Measurements from ENCODE around the gene CBFA2T3.

CBFA2T3 gene

DNA sequence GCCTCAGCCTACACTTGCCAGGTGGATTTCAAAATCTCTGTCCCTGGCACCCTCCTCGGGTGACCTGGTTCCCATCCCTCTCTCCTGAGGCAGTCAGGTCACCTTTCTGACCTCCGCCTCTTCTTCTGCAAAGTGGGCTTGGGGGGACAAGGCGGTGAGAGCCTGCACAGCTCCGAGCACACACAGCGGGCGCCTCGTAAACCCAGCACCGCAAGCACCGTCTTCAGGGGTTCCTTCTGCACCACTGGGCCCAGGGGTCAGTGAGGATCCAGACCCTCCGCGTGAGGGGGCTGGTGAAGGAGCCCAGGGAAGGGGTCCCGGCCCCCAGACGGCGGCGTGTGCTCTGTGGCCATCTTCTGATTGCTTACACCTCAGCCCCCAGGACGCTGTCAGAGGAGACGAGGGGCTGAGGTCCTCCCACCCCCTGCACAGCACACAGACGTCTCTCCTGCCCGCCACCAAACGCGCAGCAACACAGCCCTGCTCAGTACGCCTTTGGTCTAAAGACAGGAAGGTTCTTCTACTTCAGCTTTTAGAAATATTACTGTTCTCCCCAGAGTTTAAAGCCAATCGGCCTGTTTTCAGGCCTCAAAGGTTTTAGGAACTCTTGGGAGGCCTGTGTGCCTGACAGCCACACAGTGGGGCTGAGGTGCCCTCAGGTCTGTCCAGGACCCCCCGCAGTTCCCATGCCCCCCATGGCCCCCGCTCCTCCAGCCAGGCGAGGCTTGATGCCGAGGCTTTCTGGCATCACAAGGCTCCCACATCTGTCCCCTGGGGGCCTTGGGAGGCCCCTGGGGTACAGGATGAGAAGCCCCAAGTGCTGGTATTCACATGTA lies 2.7 kb downstream of the CBFA2T3 start:
- DNase-seq = no peak

DNA sequence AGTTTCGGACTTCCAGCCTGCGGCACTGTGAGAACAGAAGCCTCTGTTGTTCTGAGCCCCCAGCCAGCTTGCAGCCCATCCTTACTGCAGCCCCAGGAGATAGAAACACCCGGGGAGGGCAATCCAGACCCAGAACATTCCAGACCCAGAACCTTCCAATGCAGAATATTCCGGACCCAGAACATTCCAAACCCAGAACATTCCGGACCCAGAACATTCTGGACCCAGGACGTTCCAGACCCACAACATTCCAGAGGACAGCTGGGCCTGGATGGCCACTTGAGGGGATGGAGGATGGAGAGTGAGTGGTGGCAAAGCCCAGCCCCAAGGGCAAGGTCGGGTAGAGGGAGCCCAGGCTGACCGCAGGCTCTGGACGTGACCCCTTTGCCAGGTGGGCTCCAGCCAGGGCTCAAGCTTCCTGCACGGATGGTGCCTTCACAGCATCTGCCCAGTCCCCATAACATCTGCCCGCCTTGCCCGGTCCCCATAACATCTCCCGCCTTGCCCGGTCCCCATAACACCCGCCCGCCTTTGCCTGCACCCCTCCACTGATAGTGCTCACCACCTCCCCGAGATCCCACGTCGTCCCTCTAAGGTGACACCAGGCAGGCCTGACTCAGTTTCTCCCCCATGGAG lies 3.5 kb downstream of the CBFA2T3 start:
- DNase-seq = no peak

GRCh38 chr16:88973007-88973410 lies 4.0 kb downstream of the CBFA2T3 start:
- no peak for DNase-seq

GRCh38 chr16:88972349-88972748 lies 4.7 kb downstream of the CBFA2T3 start:
- DNase-seq = no peak

DNA sequence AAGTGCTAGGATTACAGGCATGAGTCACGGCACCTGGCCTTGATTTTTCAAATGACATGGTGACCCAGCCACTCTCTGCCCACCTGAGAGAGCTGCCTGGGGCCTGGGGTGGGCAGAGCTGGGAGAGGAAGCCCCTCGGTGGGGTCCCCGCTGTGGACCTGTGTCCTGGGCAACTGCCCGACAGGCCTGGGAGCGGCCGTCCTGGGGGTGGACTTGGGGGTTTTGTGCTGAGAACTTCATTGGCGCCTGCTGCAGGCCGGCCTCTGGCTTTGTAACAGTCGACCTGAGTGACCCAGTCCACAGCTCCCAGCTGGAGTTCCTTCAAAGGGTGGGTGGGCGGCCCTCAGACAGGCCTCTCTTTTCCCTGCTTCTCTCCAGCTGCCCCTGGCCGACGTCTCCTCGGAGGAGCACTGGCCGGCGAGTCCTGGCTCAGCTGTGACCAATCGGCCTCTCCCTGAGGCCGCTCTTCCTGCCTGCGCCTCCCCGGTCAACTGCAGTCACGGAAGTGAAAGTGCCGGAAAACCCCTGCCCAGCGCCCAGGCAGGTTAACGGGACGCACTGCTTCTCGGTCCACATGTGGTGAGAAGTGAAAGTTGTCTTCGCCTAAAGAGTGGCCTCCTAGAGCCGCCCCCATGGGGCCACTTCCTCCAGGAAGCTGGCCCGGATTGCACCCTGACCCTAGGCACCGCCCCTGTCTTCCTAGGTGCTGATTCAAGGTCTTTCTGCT lies 5.5 kb downstream of the CBFA2T3 start:
- no peak for DNase-seq

DNA sequence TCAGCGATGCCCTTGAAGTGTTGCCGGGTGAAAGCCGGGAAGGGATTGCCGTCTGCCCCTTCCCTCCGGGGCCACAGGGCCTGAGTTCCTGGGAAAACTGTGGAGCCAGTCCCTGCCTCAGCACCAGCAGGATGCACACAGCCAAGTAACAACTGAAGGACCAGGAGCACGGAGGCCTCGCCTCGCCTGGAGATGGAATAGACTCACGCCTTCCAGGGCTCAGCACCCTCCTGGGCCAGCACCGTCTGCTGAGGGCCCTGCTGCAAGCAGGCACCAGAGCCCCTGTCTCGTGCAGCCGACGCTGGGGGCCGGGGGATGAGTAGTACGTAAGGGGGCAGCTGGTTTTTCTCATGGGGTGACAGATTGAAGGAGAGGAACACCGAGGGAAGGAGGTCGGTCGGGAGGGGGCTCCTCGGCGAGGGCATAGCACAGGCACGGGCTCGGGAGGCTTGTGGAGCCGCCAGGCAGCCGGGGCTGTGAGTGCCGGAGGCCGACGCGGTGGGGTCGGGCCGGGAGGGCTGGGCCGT lies 6.4 kb downstream of the CBFA2T3 start:
- no peak for DNase-seq

GRCh38 chr16:88970050-88970449 lies 7.0 kb downstream of the CBFA2T3 start:
- DNase-seq = no peak

GRCh38 chr16:88969361-88969831 lies 7.6 kb downstream of the CBFA2T3 start:
- no peak for DNase-seq

GRCh38 chr16:88968589-88969280 lies 8.3 kb downstream of the CBFA2T3 start:
- DNase-seq = no peak

- no peak for DNase-seq
Measured at GRCh38 chr16:88967830-88968588, 9.0 kb downstream of the CBFA2T3 start.

DNA sequence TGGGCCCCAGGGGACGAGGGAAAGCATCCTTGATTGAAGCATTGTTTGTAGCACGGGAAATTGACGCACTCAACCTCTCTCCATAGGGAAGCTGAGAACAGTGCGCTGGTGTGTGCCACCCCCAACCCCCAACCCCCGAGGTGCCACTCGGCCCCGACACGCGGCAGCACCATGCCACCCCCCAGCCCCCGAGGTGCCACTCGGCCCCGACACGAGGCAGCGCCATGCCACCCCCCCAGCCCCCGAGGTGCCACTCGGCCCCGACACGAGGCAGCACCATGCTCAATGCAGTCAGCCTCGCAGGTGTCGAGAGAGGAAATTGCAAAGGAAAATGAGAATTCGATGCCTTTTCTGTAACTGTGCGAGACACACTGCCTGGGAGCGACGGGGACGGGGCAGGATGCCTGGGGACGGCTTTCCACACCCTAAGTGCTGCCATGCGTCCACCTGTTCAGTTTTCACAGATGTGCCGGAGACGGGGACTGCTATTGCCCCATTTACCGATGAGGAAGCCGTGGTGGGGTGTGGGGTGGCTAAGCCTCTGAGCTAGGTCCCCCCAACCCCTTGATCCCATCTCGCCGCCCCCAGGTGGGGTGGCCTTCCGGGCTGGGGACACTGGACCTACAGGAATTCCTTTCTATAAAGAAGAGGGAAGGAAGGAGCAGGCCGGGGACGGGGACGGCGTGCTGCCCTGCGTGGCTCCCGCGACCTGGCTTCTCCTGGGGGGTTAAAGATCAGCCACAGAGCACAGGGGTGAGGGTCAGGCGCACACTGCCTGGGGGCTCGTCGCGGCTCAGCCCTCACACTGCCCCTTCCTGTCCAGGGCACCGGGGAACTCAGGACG lies 9.8 kb downstream of the CBFA2T3 start:
- DNase-seq = no peak

DNA sequence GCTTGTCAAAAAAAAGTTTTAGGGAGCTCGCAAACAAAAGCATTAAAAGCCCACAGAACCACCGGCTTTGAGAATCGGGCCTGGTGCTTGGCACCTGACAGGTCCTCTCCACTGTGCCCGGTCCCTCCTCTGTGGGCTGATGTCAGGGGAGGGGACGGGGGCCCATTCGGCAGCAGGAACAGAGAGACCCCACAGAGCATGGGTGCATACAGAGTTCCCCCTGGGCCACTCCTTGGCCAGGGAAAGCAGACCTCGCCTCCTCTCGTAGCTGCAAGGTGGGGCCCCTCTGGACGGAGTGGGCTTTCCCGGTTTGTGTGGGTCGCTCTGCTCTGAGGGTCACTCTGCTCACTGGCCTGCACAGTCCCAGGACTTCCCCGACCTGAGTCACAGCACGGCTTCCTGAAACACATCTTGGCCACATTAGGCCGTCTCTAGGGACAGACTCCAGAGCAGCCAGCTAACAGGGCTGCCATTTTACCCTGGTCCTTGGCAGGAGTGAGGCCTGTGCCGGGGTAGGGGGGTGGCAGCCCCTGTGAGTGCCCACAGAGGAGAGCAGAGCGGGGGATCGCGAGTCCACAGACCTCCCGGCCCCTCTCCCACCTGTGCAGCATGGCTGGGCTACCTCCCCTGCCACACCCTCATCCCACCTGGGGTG lies 11.1 kb downstream of the CBFA2T3 start:
- DNase-seq = no peak

DNA sequence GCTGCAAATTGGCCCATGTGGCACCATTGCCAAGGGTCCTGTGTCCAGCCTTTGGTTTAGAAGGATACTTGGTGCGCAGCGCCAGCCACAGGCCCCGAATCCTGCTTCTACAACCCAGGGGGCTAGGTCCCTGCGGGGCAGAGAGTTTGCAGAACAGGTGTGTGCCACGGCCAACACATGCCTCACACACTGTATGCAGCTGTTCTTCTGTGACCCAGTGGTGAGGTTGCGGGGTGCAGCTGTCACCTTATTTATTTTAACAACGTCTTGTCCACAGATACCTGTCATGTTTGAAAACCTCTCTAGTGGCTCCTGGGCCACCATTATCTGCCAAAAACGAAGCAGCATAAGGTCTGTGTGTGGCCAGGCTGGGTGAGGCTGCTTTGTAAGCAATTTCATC lies 11.6 kb downstream of the CBFA2T3 start:
- DNase-seq = no peak

- no peak for DNase-seq
Measured at GRCh38 chr16:88964636-88965035, 12.4 kb downstream of the CBFA2T3 start.

DNA sequence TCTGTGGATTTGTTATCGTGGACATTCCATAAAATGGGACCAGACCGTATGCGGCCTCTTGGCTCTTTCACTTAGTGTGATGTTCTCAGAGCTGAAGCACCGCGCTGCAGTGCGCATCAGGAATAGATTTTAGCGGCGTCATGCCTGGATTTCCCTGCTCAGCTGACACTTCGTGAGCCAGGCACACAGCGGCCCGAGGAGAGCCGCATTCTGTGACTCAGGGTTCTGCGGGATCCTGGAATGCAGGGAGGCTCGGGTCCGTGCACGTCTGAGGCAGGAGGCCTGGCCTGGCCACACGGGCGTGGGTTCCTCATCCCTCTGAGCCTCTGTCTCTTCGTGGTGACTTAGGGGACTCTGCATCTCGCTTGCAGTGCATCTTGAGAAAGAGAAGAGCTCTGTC lies 13.4 kb downstream of the CBFA2T3 start:
- DNase-seq = no peak

DNA sequence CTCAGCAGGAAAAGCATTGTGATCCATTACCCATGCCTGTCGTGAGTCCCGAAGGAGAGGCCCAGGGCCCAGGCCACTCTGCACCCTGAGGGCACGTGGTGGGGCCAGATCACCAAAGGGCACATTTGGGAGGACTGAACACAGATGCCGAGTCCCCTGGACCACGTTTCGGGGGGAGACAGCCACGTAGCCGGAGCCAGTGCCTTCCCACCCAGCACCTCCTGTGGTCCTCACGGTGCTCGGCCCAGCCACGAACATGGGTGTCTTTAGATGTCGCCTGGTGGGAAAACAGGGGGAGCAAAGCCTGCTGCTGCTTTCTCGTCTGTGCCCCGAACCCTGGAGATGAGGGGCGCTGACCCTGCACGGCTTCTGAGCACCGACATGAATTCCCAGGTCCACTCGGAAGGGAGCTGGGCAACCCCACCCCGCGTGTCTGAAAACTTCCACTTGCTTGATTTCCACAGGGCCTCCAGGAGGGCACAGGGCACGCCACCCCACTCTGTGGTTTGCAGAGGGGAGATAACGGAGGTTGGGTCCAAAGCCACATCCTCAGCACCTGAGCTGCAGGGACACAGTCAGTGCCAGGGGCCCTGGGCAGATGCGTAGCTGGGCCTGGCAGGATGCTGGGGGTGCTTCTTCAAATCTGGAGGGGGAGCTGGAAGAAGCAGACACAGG lies 14.4 kb downstream of the CBFA2T3 start:
- no peak for DNase-seq

DNA sequence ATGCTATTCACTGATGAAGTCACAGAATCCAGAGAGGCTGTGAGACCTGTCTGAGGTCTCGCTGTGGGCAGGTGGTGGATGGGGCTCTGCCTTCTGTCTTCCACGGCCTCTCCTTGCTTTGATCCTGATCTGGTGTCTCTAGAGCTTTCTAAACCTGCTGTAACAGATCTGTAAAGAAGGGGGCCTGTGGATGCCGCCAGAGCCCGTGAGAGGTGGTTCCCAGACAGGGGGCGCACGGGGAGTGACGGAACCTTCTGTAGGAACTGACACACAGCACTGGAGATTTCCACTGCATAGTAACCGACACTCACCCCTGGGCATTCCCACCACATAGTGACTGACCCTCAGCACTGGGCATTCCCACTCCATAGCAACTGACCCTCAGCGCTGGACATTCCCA lies 16.0 kb downstream of the CBFA2T3 start:
- DNase-seq = no peak

DNA sequence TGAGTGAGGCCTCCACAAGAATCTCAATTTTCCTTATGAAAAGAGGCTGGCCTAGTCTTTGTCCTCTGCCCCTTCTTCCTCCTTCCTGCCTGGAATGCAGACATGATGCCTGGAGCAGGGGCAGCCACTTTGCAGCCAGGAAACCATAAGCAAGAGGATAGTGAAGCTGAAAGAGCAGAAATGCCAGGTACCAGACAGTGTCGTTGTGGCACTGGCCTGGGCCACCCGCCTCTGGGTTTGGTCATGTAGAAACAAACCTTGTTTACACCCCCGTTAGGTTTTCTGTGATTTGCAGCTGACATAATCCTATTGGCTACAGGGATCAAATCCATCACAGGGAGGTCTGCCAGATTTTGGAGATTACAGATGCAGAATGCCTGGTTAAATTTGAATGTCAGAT lies 16.5 kb downstream of the CBFA2T3 start:
- no peak for DNase-seq

GRCh38 chr16:88959022-88959421 lies 18.0 kb downstream of the CBFA2T3 start:
- no peak for DNase-seq

Data from midbrain (tissue), 1 donor.